GM06990 (cell line): Measurements from ENCODE around the gene SDK1.

ENCODE experiments used
- DNase-seq: peaks from one replicate; pipeline ENCODE4 v3.0.0-alpha.2; 2011; ENCODE audit not compliant: insufficient read length; ENCODE audit errors: extremely low read depth
- H3K27me3 ChIP-seq: replicated peaks from 2 replicates; pipeline ENCODE4 v1.6.0; 2011; ENCODE audit warnings: low read length; ENCODE audit not compliant: control insufficient read depth, insufficient read depth
- H3K36me3 ChIP-seq: 2 replicates; pipeline ENCODE4 v1.5.1; 2011; ENCODE audit warnings: low read length; ENCODE audit not compliant: control insufficient read depth, insufficient read depth
- H3K4me3 ChIP-seq: replicated peaks from 2 replicates; pipeline ENCODE4 v1.5.1; 2011; ENCODE audit warnings: low read depth, mild to moderate bottlenecking, control low read depth, low read length
- TF ChIP-seq, protein P1 (sequence below): IDR thresholded peaks from 2 replicates; pipeline ENCODE4 v1.5.1; 2011; ENCODE audit warnings: low read length, control low read depth, mild to moderate bottlenecking, inconsistent platforms; ENCODE audit not compliant: insufficient read depth, poor library complexity, severe bottlenecking

Gene SDK1

GRCh38 chr7:4066626-4067475 is 765.8 kb downstream of the SDK1 start:
- TF ChIP-seq, protein P1, sequence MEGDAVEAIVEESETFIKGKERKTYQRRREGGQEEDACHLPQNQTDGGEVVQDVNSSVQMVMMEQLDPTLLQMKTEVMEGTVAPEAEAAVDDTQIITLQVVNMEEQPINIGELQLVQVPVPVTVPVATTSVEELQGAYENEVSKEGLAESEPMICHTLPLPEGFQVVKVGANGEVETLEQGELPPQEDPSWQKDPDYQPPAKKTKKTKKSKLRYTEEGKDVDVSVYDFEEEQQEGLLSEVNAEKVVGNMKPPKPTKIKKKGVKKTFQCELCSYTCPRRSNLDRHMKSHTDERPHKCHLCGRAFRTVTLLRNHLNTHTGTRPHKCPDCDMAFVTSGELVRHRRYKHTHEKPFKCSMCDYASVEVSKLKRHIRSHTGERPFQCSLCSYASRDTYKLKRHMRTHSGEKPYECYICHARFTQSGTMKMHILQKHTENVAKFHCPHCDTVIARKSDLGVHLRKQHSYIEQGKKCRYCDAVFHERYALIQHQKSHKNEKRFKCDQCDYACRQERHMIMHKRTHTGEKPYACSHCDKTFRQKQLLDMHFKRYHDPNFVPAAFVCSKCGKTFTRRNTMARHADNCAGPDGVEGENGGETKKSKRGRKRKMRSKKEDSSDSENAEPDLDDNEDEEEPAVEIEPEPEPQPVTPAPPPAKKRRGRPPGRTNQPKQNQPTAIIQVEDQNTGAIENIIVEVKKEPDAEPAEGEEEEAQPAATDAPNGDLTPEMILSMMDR, result no peak
- DNase-seq, result no peak
- Histone ChIP-seq H3K36me3 (no peaks in the 10 kb centered on the region), H3K4me3 (no peak overlapping the region), H3K27me3 (no peaks in the 10 kb centered on the region)

GRCh38 chr7:4067476-4067760 is 766.4 kb downstream of the SDK1 start:
- TF ChIP-seq, protein P1, result no peak
- Histone ChIP-seq H3K4me3 (no peak overlapping the region), H3K27me3 (no peaks in the 10 kb centered on the region), H3K36me3 (no peaks in the 10 kb centered on the region)
- DNase-seq, result no peak

DNA sequence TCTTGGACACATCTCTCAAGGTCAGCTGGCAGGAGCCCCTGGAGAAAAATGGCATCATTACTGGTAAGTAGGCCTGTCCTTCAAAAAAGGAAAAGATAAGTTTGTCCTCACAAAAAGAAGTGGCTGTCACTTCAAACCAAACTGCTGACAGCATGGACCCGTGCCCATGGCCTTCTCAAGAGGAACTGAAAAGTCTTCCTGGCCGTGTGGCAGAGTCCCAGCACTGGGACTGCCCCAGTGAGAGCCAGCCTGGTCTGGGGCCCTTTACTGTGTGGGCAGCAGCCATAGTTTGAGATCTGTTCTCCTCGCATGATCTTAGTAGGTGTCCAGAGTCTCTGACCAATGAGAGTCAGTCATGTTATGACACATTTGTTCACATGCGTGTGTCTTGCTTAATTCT is 766.8 kb downstream of the SDK1 start:
- Histone ChIP-seq H3K36me3 (no peaks in the 10 kb centered on the region), H3K4me3 (no peak overlapping the region), H3K27me3 (no peaks in the 10 kb centered on the region)
- TF ChIP-seq, protein P1, result no peak
- no peak for DNase-seq

DNA sequence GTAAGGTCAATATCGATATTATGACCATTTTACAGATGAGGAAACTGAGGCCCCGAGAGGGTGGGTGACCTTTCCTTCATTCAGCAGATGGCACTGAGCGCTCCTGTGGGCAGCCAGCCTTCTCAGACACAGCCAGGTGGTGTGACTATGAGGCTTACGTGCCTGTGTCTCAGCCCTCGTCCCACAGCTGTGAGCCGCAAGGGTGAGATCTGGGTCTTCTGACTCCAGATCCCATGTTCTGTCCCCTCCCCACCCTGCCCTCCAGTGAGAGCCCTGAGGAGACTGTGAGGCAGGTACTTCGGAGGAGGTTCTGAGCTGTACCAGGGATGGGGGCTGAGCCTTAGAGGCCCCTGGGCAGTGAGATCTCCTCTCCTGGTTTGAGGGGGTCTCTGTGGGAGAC is 767.2 kb downstream of the SDK1 start:
- no peak overlapping the region for H3K4me3 ChIP-seq
- TF ChIP-seq, protein P1, result no peak
- no peaks in the 10 kb centered on the region for H3K27me3 ChIP-seq
- no peak for DNase-seq
- no peaks in the 10 kb centered on the region for H3K36me3 ChIP-seq

GRCh38 chr7:4069268-4070095 is 768.4 kb downstream of the SDK1 start:
- TF ChIP-seq, protein P1, result no peak

More at GRCh38 chr7:4069268-4070095, 768.4 kb downstream of the SDK1 start:
- Histone ChIP-seq H3K36me3 (no peaks in the 10 kb centered on the region), H3K27me3 (no peaks in the 10 kb centered on the region), H3K4me3 (no peak overlapping the region)
- no peak for DNase-seq
